NCI-H1417 treated with DMSO at 0.1 percent for 48 hours (cell line): Measurements from ENCODE around the gene PODNL1.
"Not testable (repeated sequence)": the region's sequence is repeated elsewhere in the genome, so short reads cannot be mapped to it uniquely, and the experiment has no call there.

Source experiments
- DNase-seq: peaks from one replicate; lab custom pipeline; 2025; lab: John Stamatoyannopoulos, UW

PODNL1 gene

GRCh38 chr19:13938301-13939064, at the start of gene PODNL1:
Gene PODNL1, minus strand, starts transcription at chr19:13938417. Its CDS starts 236 bp downstream, at chr19:13938181.
- DNase-seq: no peak

GRCh38 chr19:13987101-13987890, 49.1 kb upstream of the PODNL1 start:
- no peak for DNase-seq

- DNase-seq: peak; percentile 47
These were observed 48.2 kb upstream of the PODNL1 start for GRCh38 chr19:13986348-13986904.

GRCh38 chr19:13985771-13986347, 47.6 kb upstream of the PODNL1 start:
- DNase-seq: no peak

- DNase-seq: no peak
These were observed 46.9 kb upstream of the PODNL1 start for GRCh38 chr19:13984875-13985741.

- DNase-seq: no peak
These were observed 46.0 kb upstream of the PODNL1 start for GRCh38 chr19:13984186-13984585.

GRCh38 chr19:13983213-13983889, 45.1 kb upstream of the PODNL1 start:
- peak; percentile 58 for DNase-seq

GRCh38 chr19:13982773-13983172, 44.6 kb upstream of the PODNL1 start:
- no peak for DNase-seq

- no peak for DNase-seq
These were observed 43.8 kb upstream of the PODNL1 start for GRCh38 chr19:13981988-13982501.

- DNase-seq: no peak
These were observed 43.2 kb upstream of the PODNL1 start for GRCh38 chr19:13981467-13981866.

GRCh38 chr19:13981021-13981420, 42.8 kb upstream of the PODNL1 start:
- no peak for DNase-seq

GRCh38 chr19:13980340-13980739, 42.1 kb upstream of the PODNL1 start:
- DNase-seq: no peak

- no peak for DNase-seq
These were observed 41.5 kb upstream of the PODNL1 start for GRCh38 chr19:13979686-13980085.

GRCh38 chr19:13979244-13979615, 41.0 kb upstream of the PODNL1 start:
- no peak for DNase-seq

- no peak for DNase-seq
These were observed 40.4 kb upstream of the PODNL1 start for GRCh38 chr19:13978351-13979243.

- DNase-seq: no peak
These were observed 39.6 kb upstream of the PODNL1 start for GRCh38 chr19:13977803-13978202.

- DNase-seq: no peak
These were observed 38.2 kb upstream of the PODNL1 start for GRCh38 chr19:13976446-13976845.

GRCh38 chr19:13975870-13976269, 37.7 kb upstream of the PODNL1 start:
- no peak for DNase-seq

GRCh38 chr19:13974073-13974472, 35.9 kb upstream of the PODNL1 start:
- no peak for DNase-seq

- DNase-seq: not testable (repeated sequence)
These were observed 35.3 kb upstream of the PODNL1 start for GRCh38 chr19:13973479-13973878.
